GM23248 (cell line): ENCODE data around the gene HMSD.

Source experiments
- EZH2 ChIP-seq: fragments of 200-600 bp; sonication (generic); IDR thresholded peaks from 2 replicates; pipeline ENCODE4 v1.6.1; 2018; ENCODE audit warnings: antibody characterized with exemption, mild to moderate bottlenecking; ENCODE audit not compliant: insufficient read depth, poor library complexity, severe bottlenecking
- EZH2phosphoT487 ChIP-seq: fragments of 200-600 bp; sonication (generic); IDR thresholded peaks from 2 replicates; pipeline ENCODE4 v1.6.1; 2018; ENCODE audit warnings: antibody characterized with exemption, moderate library complexity, mild to moderate bottlenecking, low read depth; ENCODE audit not compliant: insufficient read depth

DNA sequence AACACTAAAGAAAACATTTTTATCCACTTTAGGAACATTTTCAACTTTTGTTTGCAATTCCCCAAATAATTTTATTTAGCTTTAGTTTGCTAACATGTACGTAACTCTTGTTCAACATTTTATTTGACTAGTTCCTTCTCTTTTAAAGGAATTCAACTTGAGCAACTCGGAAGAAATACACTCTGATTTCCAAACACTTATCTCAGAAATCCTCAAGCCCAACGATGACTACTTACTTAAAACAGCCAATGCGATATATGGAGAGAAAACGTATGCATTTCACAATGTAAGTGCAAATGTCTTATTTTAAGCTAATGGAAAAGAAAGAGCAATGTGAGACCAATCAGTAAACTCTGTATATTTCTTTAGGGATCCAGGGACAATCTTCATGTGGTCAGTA, 31.3 kb upstream of the HMSD start:
- TF ChIP-seq EZH2 (no peak), EZH2phosphoT487 (no peak)
